NCI-H524 treated with DMSO at 0.1 percent for 48 hours (cell line): ENCODE measurements around the gene PARL.
"Not testable (repeated sequence)": the region's sequence is repeated elsewhere in the genome, so short reads cannot be mapped to it uniquely, and the experiment has no call there.

Experiments used
- DNase-seq: peaks from one replicate; lab custom pipeline; 2025; lab: John Stamatoyannopoulos, UW

The PARL gene

DNA sequence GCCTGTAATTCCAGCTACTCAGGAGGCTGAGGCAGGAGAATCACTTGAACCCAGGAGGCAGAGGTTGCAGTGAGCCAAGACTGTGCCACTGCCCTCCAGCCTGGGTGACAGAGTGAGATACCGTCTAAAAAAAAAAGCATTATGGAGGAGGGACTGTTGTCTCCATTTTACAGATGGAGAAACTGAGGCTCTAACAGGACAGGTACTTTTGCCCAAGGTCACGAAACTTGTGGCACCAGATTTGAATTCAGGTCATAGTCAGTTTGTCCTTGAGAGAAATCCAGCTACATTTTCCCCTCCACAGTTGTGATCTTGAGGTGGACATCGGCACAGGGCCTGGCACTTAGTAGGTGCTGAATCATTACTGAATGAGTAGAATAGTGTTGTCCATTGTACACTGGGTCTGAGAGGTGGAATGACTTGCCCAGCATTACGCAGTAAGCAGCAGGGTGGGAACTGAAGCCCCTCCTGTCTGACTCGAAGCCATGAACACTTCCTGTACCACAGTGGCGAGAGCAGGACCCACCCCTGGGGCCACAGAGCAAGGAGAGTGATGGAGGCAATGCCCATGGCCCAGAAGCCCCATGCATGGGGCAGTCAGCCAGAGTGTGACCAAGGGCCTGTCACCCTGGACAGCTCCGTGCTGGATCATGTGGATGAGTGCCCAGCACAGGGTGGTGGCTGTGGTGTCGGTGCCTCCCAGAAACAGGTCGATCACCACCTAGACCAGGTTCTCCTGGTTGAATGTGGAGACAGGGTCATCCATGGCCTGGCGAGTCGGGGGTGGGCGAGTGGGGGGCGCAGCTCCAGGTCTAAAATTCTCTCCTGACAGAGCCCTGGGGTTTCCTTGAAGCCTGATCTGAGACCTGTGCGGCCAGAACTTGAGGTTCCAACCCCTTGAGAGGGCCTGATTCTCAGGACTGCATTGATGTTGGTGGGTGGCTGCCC, 20.4 kb upstream of the PARL start:
- no peak for DNase-seq

DNA sequence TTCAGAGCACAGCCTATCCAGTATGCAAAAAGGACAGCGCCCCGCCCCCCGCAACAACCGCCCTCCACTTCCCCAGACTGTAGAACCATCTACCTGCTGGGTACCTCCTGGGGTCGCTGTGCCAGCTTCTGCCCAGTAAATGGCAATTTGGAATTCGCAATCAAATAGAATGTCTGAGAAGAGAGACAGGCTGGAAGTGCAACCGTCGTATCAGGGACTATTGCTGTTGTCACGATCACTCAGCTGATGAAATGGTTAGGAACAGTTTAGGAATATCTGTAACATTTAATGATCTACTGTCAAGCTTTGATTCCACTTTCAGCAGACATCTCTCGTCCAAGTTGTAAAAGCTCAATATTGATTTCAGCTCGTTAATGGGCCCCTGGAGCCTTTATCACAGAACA, 13.3 kb upstream of the PARL start:
- no peak for DNase-seq

GRCh38 chr3:183897606-183898005, 12.9 kb upstream of the PARL start:
- DNase-seq = no peak

DNA sequence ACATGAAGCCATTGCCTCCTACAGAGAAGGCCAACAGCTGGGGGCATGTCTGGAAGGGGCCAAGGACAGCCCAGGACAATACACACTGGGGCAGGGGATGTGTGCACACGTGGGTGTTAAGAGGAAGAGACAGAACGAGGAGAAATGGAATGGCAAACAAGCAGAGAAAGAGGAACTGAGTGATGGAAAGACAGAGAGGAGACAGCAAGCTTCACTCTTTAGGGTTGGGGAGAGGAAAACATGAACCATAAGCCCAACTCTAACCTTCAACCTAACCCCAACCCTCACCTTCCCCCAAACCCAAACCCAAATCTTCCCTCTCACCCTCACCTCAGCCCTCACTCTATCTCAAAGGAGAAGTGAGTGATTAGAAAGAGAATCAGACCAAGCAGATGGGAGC, 11.9 kb upstream of the PARL start:
- DNase-seq = no peak

- DNase-seq = no peak
These were observed 11.5 kb upstream of the PARL start for GRCh38 chr3:183896184-183896583.

- no peak for DNase-seq
These were observed 11.1 kb upstream of the PARL start for GRCh38 chr3:183895774-183896173.

GRCh38 chr3:183895296-183895695, 10.6 kb upstream of the PARL start:
- DNase-seq = peak; percentile 43

- no peak for DNase-seq
These were observed 8.0 kb upstream of the PARL start for GRCh38 chr3:183892610-183893214.

- no peak for DNase-seq
These were observed 1.1 kb upstream of the PARL start for GRCh38 chr3:183885766-183886165.

DNA sequence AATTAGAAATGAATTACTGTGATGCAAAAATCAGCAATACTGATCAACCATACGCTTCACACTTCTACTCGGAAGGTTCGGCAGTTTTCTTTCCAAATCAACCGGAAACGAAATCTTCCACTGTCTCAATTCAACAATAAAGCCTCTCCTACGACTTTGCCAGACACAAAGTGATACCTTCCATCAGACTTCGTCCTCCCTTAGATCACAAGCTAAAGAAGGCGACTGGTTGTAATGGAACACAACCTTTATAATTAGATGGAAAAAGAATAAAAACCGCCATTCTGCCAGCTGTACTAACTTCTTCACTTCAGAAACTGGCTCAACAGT, 618 bp downstream of the PARL start:
- no peak for DNase-seq

- peak; percentile 45 for DNase-seq
These were observed 1.2 kb downstream of the PARL start for GRCh38 chr3:183883291-183884096.

DNA sequence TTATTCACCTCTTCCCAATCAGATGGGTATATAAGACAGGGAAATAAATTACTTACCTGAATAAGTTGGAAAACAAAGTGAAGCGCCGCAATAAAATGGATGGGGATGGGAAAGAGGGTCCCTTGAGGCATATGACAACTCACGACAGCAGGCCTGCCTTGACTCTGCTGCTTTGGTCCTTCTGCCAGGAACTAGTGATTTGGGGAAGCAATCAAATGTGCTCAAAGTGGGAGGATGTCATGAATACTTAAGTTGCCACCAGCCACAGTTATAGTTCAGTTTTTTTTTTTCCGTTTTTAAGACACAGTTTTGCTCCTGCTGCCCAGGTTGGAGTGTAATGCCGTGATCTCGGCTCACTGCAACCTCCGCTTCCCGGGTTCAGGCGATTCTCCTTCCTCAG, 4.6 kb downstream of the PARL start:
- no peak for DNase-seq

DNA sequence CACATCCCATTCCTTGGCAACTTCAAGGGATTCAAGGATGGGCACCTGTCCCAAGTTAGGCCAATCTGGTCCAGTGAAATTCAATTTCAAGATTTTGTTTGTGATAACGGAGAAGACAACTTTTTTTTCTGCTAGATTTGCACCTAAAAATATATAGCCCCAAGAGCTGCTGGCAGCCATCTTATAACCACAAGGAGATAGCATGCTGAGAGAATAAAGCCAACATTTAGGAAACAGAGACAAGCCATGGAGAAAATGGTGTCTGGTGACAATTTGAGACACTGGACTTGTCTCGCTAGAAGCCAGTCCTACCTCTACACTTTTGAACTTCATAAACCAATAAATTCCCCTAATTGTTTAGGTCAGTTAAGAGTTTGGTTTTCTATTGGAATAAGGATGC, 5.4 kb downstream of the PARL start:
- no peak for DNase-seq

- no peak for DNase-seq
These were observed 6.6 kb downstream of the PARL start for GRCh38 chr3:183878071-183878470.

- not testable (repeated sequence) for DNase-seq
These were observed 7.5 kb downstream of the PARL start for GRCh38 chr3:183877227-183877626.

DNA sequence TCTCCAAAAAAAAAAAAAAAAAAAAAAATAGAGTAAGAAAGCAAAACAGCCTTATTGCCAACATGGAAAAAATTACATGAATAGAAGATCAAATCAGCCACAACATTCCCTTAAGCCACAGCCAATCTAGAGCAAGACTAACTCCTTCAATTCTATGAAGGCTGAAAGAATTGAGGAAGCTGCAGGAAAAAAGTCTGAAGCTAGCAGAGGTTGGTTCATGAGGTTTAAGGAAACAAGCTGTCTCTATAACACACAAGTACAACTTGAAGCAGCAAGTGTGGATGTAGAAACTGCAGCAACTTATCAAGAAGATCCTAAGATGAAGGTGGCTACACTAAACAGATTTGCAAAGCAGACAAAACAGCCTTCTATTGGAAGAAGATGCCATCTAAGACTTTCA, 9.3 kb downstream of the PARL start:
- DNase-seq = no peak

- DNase-seq = no peak
These were observed 10.8 kb downstream of the PARL start for GRCh38 chr3:183873914-183874313.

DNA sequence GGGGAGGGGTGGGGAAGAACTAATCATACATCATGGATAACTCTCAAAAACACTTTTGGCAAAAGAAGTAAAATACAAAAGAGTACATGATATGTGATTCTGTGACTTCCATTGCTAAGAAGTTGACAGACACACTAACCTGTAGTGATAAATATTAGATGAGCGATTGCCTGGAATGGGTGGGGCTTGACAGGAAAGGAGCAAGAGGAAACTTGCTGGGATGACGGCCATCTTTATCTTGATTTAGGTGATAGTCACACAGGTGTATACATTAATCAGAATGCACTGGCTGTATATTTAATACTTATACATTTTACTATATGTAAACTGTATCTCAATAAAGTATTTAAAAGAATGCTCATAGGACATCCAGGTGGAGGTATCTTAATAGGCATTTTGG, 13.1 kb downstream of the PARL start:
- no peak for DNase-seq

- DNase-seq = no peak
These were observed 14.1 kb downstream of the PARL start for GRCh38 chr3:183870563-183870962.

DNA sequence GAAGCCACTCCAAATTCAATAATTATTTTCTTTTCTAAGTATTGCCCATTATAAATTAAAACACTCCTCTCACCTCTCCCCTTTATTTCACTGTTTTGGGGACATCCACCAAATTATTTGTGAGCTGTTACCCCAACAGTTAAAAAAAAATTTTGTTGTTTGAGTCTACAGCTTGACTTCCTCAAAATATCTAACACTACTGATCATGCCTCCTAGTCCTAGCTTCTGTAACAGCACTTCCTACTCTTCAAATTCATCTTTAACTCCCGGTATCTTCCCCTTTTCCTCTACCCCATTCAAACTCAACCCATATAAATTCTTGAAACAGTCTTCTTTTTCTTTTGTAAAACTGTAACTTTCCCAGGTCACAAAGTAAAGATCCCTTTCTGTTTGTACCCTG, 15.9 kb downstream of the PARL start:
- DNase-seq = no peak

DNA sequence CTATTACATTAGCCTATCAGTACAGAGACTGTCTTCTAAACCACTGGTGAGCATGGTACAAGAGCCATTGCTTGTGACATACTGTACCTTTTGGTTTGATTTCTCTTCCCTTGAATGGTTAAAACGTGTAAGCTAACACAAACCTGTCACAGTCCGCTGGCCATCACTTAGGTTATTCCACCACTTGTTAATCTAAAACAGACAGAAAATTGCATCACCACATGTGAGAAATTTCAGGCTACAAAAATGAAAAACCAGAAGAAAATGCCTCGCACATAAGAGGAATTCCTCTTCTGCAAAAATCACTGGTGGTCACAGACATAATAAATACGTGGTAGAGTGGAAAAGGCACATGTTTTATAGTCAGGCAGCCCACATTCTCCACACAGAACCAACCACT, 22.1 kb downstream of the PARL start:
- no peak for DNase-seq

GRCh38 chr3:183857863-183858262, 26.8 kb downstream of the PARL start:
- DNase-seq = no peak
